KOPT-K1 (cell line): ENCODE data around the gene HDHD2.
"Not testable (repeated sequence)": the region's sequence is repeated elsewhere in the genome, so short reads cannot be mapped to it uniquely, and the experiment has no call there.

Source experiments
- H3K27ac ChIP-seq: fragments of 200-600 bp; sonication (generic); 2 replicates; pipeline ENCODE4 v1.5.1; 2016; ENCODE audit warnings: antibody characterized with exemption, mild to moderate bottlenecking, low read depth, low read length; ENCODE audit not compliant: poor library complexity, severe bottlenecking
- H3K36me3 ChIP-seq: fragments of 200-600 bp; sonication (generic); 2 replicates; pipeline ENCODE4 v1.5.1; 2017; ENCODE audit warnings: antibody characterized with exemption, mild to moderate bottlenecking, low read length, moderate library complexity; ENCODE audit not compliant: insufficient read depth
- H3K9me3 ChIP-seq: fragments of 200-600 bp; sonication (generic); 2 replicates; pipeline ENCODE4 v1.5.1; 2017; ENCODE audit warnings: antibody characterized with exemption, low read length, mild to moderate bottlenecking; ENCODE audit not compliant: insufficient read depth, poor library complexity, severe bottlenecking

The HDHD2 gene

GRCh38 chr18:47150029-47150823 is at the start of gene HDHD2:
HDHD2 (minus strand) TSS chr18:47150500; CDS start chr18:47136439, 14,061 bp downstream.
- peak within 1 kb of the TSS; percentile 81 for H3K27ac ChIP-seq

GRCh38 chr18:47195961-47196360 is 45.7 kb upstream of the HDHD2 start:
- H3K9me3 ChIP-seq, H3K36me3 ChIP-seq, H3K27ac ChIP-seq: not testable (repeated sequence)

More at GRCh38 chr18:47150029-47150823, at the start of gene HDHD2:
- H3K9me3 ChIP-seq, result no peaks in the 10 kb centered on the region
- peaks cover 19% of the 10 kb centered on the region for H3K36me3 ChIP-seq

- Histone ChIP-seq H3K9me3 (peaks cover 13% of the 10 kb centered on the region), H3K36me3 (no peaks in the 10 kb centered on the region), H3K27ac (no peak overlapping the region)
Observed at GRCh38 chr18:47191961-47192360, 41.7 kb upstream of the HDHD2 start.

GRCh38 chr18:47187721-47188120 is 37.4 kb upstream of the HDHD2 start:
- peaks cover 42% of the 10 kb centered on the region for H3K9me3 ChIP-seq
- H3K27ac ChIP-seq, result no peak overlapping the region
- H3K36me3 ChIP-seq, result no peaks in the 10 kb centered on the region

- H3K27ac ChIP-seq, result no peak overlapping the region
- H3K36me3 ChIP-seq, result no peaks in the 10 kb centered on the region
- peaks cover 42% of the 10 kb centered on the region for H3K9me3 ChIP-seq
Observed at GRCh38 chr18:47184419-47185050, 34.2 kb upstream of the HDHD2 start.

GRCh38 chr18:47182156-47182555 is 31.9 kb upstream of the HDHD2 start:
- not testable (repeated sequence) for H3K36me3 ChIP-seq, H3K27ac ChIP-seq
- H3K9me3 ChIP-seq, result peaks cover 30% of the 10 kb centered on the region

- H3K9me3 ChIP-seq, result peaks cover 25% of the 10 kb centered on the region
- no peak overlapping the region for H3K27ac ChIP-seq
- H3K36me3 ChIP-seq, result no peaks in the 10 kb centered on the region
Observed at GRCh38 chr18:47180765-47181164, 30.5 kb upstream of the HDHD2 start.

GRCh38 chr18:47179520-47179919 is 29.2 kb upstream of the HDHD2 start:
- Histone ChIP-seq H3K9me3 (peaks cover 13% of the 10 kb centered on the region), H3K36me3 (no peaks in the 10 kb centered on the region), H3K27ac (no peak overlapping the region)

GRCh38 chr18:47175898-47176575 is 25.7 kb upstream of the HDHD2 start, which contains the start of gene IER3IP1:
IER3IP1 (minus strand) TSS chr18:47176364; CDS start chr18:47176277, 87 bp downstream.
- H3K36me3 ChIP-seq, result peaks cover 18% of the 10 kb centered on the region; the same call in 1 of the 2 replicates

GRCh38 chr18:47175283-47175897 is 25.1 kb upstream of the HDHD2 start:
- peaks cover 18% of the 10 kb centered on the region; the same call in 1 of the 2 replicates for H3K36me3 ChIP-seq
- no peaks in the 10 kb centered on the region for H3K9me3 ChIP-seq
- H3K27ac ChIP-seq, result peak overlapping the region; percentile 64

More at GRCh38 chr18:47175898-47176575, 25.7 kb upstream of the HDHD2 start, which contains the start of gene IER3IP1:
- Histone ChIP-seq H3K27ac (peak within 1 kb of the TSS; percentile 64), H3K9me3 (no peaks in the 10 kb centered on the region)

GRCh38 chr18:47174545-47175116 is 24.3 kb upstream of the HDHD2 start:
- Histone ChIP-seq H3K9me3 (no peaks in the 10 kb centered on the region), H3K27ac (peak overlapping the region; percentile 64), H3K36me3 (peaks cover 18% of the 10 kb centered on the region; the same call in 1 of the 2 replicates)

- Histone ChIP-seq H3K36me3 (peaks cover 18% of the 10 kb centered on the region; the same call in 1 of the 2 replicates), H3K9me3 (no peaks in the 10 kb centered on the region), H3K27ac (no peak overlapping the region)
Observed at GRCh38 chr18:47172476-47172875, 22.2 kb upstream of the HDHD2 start.

- Histone ChIP-seq H3K36me3 (peaks cover 21% of the 10 kb centered on the region), H3K27ac (no peak overlapping the region), H3K9me3 (no peaks in the 10 kb centered on the region)
Observed at GRCh38 chr18:47168913-47169312, 18.6 kb upstream of the HDHD2 start.

- Histone ChIP-seq H3K27ac (no peak overlapping the region), H3K36me3 (peaks cover 17% of the 10 kb centered on the region), H3K9me3 (no peaks in the 10 kb centered on the region)
Observed at GRCh38 chr18:47168509-47168908, 18.2 kb upstream of the HDHD2 start.
